DLD1 (cell line): Measurements from ENCODE around the gene SH3RF1.

Source experiments
- in situ Hi-C: cut with HindIII; loops from 2 replicates; pipeline ENCODE4 v1.10.0; 2017; ENCODE audit warnings: low sequenced_read_pairs

Gene SH3RF1

DNA sequence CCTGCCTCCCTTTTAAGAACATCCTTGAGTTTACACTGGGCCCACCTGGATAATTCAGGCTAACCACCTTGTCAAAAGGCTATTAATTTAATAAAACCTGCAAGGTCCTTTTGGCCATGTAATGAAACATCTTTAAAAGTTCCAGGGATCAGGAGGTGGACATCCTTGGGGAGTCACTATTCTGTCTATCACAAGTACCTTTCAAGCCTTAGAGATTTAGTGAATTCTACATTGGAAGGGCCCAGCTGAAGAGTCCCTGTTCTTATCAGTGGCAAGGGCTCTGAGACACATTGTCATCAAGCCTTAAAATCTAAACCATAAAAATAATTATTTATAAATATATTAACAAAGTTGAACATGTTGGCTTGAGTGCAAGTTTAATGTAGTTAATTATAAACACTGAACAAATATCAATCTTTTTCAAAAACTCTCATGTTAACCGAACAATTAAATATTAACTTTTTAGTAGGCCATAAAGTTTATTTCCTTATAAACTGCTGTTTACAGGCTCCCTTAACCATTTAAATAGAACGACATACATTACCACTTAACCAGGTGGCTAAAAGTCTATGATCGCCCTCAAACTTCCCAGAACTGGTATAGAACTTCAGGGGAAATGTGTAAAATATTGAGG is 156.3 kb downstream of the SH3RF1 start:
- in situ Hi-C loops: no loop called here

DNA sequence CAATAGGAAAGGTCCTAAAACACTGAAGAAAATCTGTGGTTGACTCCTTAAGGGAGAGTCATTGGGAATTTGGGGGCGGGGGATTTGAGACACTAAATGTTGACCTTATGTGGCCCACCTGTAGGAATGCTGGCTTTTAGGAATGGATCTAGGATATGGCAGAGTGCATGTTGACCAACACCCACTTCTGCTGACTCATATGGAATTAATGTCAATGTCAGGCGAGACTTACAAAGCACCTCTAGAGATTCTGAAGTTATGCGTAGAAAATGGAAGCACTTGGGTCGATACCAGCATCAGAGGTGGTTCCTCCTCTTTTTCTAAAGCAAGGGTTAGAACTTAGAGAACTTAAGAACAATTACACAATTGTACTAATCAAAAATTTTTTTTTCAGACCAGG is 160.1 kb downstream of the SH3RF1 start:
- in situ Hi-C loops: no loop called here

DNA sequence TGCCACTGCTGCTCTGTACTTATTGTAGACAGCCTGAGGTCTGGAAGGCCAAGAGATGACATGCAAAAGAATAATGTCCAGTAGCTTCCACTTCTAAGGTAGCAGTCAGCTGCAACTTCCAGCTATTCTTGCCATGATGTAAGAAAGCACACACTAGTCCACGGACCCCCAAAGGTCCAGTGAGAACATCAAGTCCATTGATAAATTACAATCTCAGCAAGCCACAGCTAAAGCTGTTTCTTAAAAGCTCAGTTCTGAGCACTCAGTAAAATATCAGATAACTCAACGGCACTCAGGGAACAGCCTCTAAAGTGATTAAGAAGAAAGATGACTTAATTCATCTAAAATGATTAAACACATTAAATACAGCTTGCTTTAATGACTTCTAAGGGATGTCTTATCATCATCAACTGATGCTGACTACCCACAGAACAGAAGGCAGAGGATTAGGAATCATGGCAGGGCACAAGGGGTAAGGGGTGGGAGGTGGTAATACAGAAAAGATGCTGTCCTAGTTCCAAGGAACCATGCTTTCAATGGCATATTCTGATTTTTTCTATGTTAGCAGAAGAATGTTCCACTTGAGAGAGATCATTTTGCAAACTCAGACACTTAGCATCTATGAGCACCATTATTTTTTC is 161.6 kb downstream of the SH3RF1 start:
- in situ Hi-C loops: no loop called here

DNA sequence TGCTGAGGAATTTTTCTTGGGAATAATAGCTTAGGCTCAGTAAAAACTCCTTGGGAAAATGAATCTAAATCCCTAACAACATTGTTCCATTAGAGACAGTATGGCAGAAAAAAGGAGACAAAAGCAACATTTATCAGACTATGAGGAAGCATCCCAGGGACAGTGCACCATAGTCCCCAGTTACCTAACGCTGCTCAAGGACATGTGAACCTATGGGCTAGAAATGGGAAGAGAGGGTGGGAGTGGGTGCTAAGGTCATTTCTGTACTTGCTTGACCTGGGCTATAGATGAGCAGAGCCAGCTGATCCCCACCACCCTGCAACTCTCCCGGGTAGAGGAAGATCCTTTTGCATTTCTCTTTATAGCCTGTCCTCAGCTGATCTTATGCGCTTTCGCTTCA is 162.5 kb downstream of the SH3RF1 start:
- in situ Hi-C loops: no loop called here

DNA sequence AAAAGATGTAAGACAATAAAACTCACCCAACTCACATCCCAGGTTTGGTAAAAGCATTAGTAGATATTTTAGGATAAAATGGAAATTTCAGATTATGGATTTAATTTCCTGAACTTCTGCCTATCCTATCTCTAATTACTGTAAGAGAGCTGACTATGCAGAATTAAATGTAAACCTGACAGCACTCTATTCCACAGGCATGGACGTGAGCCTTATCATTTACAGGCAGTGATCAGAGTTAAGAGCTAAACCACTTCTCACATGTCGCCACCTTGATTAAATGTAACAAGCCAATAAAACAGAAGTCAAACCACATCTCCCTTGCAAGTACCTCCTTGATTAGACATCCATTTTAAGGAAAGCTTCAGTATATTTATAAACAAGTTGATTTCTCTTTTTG is 163.2 kb downstream of the SH3RF1 start:
- in situ Hi-C loops: no loop called here

DNA sequence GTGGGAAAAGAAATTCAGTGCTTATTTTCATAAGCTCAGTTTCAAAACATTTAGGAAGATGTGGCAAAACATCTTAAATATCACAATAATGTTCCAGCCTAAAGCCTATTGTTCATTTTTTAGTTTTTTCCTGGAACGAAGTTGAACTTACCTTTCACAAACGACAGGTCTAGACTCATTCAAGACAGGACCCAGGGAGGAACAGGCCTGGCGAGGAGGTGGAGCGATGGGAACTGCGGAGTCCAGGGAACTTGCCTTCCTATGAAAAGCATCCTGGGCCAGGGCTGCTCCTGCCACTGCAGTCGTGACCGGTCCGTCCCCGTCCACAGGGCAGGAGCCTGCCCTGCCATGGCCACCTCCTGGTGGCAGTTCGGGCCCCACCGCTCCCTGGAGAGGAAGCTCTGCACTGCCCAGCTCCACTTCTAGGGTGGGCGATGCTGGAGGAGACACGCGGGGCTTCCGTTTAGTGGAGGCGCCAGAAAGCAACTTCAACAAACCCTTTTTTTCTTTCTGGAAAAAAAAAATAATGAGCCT is 164.0 kb downstream of the SH3RF1 start:
- in situ Hi-C loops: no loop called here

DNA sequence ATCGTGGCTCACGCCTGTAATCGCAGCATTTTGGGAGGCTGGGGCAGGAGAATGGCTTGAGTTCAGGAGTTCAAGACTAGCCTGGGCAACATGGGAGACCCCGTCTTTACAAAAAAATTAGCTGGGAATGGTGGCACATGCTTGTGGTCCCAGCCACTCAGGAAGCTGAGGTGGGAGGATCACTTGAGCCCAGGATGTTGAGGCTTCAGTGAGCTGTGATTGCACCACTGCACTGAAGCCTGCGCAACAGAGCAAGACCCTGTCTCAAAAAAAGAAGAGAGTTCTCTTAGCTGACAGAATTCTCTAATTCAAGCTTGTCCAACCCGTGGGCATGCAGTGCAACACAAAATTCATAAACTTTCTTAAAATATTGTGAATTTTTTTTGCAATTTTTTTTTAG is 165.1 kb downstream of the SH3RF1 start:
- in situ Hi-C loops: no loop called here

DNA sequence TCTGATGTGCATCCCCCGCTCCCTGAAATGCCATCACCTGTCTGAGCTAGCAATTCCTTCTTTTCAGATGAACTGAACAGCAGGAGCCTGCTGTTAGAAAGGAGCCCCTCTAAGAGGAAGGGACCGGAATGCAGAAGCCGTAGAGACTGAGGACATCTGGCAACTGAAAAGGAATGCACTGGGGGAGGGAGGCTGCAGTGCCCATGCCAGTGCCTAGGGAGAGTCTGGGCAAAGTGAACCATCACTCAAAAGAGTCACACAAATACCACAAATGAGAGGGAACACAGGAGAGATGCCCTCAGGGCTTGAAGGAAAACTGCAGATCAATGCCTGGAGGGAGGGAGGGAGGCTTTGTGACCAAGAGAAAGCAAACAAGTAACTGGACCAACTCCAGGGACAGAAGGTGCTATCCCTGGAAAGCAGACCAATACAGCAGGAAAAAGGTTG is 166.8 kb downstream of the SH3RF1 start:
- in situ Hi-C loops: no loop called here

DNA sequence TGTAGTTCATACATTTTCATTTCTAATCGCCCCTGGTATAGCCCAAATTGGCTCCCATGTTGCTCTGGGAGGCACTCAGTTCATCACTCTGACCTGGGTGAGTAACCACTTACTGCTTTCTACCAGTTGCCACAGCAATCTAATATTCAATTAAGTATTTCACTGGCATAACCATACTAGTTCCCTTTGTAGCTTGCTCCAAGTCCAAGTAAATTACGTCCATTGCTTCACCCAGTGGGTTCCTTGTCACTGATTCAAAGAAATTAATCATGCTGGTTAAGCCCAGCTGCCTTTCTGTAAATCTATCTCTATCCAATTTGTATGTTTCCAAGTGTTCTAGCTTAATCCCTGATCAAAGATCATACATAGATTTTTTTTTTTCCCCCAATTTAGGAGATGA is 168.7 kb downstream of the SH3RF1 start:
- in situ Hi-C loops: no loop called here

DNA sequence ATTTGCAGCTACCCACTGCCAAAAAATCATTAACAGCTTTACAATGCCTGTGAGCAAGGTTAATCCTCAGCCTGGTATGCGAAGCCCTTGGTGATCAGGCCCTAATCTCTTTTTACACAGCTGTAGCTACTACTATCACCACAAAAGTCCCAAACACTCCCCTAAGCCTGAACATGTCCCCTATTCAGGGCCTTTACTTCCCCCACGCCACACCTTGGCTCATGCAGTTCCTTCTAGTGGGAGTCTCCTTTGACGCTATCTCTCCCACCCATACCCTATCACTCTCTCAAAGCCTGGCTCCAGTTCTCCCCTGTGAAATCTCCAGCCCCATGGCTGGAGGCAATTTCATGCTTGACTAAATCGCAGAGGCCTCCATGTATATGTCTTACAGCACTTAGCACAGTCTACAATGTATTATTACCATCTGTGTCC is 170.1 kb downstream of the SH3RF1 start:
- in situ Hi-C loops: no loop called here

DNA sequence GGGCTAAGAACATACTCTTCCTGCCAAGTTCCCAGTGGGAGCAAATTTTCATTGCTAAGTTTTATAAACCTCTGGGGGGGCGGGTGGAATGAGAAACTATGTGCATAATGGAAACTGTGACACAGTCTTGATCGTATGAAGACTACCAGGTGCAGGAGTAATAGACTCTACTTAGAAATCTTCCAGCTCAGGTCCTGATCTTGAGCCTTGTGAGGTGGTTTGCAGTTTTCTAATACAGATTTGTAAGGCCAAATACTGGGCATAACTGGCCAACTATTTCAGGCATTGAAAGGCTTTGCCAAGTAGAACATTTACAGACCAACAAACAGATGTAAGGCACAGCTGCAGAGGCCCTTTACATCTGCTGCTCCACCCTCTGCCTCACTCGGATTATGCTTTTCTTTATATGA is 171.0 kb downstream of the SH3RF1 start:
- in situ Hi-C loops: no loop called here

DNA sequence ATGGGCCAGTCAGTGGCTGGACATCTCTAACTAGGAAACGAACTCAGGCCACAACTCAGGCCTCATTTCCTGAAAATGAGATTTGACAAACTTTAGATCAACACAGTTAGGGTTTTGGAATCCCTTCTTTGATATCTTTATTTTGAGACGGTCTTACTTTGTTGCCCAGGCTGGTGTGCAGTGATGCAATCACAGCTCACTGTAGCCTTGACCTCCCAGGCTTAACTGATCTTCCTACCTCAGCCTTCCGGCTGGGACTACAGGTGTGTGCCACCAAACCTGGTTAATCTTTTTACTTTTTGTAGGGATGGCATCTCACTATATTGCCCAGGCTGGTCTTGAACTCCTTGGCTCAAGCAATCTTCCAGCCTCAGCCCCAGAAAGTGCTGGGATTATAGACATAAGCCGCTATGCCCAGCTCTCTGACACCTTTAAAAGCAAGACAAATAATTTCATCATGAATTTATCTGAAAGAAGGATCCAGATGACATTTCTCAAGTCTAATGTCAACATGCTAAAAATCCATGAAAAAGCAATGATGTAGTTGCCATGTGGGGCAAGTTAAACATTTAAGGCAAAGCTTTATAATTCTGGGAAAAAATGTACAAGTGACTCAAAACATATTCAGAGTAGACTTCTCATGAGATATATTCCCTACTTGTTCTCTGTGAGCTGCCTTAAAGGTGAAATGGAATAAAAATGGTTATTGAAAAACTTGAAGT is 171.6 kb downstream of the SH3RF1 start:
- in situ Hi-C loops: no loop called here

DNA sequence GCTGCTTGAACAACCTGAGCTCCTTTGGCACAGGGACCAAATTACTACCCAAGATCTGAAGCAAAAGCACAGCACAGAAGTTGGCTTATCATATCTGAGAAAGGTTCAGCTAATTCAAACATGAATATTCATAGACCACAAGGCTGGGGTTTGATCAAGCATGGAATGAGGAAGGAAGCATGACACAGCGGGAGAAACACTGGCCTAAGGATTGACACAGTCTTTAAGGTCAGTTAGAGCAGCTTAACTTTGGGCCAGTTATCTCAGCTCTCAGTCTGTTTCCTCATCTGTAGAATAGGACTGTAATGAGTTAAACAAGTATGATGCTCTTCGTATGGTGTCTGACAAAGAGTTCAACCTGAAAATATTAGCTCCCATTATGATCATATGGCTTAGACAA is 172.2 kb downstream of the SH3RF1 start:
- in situ Hi-C loops: no loop called here

DNA sequence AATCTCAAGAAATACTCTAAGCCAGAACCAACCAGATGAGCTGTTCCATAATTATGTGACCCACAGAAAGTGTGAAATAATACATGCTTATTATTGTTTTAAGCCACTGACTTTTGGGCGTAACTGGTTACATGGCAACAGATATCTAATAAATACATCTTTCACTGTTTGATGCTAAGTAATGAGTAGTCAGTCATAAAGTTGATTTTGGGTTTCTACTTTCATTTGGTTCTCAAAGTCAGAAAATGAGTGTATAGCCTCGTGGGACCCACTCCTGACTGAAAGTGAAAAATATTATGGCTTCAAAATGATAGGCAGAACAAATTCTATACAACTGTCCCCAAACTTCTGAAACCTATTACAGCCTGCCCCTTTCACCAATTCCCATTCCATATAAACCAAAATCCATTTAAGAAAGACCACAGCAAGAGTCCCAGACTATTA is 172.7 kb downstream of the SH3RF1 start:
- in situ Hi-C loops: no loop called here

DNA sequence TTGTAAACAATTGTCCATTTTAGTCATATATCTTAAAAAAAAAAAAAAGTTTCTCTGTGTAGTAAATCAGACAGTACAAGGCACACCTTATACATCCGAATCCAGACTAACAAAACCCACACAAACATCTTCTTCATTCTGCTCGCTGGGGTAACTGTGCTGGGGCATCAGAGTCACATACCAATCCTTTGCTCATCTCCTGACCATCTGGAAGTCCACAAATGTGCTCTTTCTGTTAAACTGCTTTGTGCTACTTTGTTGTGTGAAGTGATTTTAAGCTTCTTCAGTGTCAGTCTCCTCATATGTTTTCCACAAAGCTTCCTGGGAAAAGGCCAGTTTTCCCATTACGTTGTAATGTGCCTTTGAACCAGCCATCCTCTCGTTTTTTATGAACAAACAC is 174.5 kb downstream of the SH3RF1 start:
- in situ Hi-C loops: no loop called here

DNA sequence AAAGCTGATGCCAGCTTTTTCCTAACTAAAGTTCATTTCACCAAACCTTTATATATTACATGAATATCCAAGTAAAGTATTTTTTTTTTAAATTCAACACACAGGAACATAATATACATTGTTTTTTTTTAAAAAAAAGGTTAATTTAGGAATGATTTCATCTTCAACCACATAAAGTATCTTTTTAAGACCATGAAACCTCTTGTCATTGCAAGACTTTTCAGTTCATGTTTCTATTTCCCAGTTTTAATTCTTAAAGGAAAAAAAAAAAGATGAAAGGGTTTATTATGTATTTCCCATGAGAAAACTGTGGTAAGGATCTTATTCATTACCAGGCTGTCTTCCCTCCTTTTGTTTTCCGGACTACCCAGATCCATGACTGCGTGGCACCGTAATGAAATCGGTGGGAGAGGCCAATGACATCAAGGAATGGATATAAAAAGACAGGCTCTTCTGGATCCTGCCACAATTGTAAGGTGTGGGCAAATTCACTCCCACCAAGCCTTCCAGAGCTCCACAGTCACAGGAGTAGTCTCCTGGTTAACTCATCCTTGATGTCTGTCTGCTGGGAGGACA is 176.0 kb downstream of the SH3RF1 start:
- in situ Hi-C loops: no loop called here

DNA sequence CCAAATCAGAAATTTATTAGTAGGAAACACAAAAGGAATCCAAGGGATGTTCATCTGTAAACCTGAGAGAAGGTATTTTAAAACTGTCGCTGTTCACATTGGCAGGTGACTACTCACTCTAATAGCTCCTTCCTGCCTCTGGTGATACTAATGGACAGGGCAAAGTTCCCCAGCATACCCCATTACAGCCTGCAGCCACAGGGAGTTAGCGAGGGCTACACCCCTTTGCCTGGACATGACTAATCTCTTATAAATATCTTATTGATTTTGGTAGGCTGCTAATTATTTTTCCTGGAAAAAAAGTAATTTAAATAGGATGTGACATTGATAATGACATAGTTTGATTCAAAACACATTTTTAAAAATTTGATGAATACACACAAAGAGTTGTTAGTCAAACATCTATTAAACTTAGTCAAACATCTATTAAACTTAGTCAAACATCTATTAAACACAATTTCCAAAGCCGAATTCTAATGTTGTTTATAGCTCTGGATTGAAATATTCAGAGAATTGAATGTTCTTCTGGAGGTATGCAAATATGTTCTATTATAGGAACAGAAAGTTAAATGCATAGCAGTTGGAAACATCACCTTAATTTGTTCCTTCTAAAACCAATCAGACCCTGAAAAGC is 177.8 kb downstream of the SH3RF1 start:
- in situ Hi-C loops: no loop called here

DNA sequence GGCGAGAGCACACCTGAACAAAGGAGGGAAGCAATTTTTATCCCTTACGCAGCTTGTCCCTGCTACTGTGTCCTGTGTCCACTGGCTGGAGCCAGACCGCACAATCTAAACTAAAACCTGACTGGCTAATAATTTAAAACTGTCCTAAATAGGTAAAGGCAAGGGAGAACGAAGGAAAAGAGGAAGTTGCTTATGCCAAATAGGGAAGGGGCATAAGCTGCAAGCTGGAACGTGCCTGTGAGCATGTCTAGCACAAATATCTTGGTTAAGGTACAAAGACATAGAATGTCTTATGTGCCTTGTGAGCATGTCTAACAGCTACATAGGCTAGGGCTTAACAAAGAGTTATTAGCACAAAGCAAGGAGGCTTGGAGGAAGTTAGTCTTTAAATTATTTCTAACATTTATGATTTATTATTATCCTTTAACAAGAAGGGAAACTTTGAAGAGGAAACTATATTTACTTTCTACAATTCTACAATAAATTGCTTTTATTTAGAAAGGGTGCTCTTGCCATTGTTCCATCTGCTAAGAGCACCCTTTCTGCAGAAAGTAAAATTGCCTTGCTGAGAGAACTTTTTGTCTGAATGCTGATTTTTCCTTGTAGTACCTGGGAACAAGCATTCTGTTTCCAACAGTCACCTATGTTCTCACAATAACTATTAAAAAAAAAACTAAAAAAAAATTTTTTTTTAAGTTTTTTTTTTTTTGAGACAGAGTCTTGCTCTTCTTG is 180.1 kb downstream of the SH3RF1 start:
- in situ Hi-C loops: no loop called here

DNA sequence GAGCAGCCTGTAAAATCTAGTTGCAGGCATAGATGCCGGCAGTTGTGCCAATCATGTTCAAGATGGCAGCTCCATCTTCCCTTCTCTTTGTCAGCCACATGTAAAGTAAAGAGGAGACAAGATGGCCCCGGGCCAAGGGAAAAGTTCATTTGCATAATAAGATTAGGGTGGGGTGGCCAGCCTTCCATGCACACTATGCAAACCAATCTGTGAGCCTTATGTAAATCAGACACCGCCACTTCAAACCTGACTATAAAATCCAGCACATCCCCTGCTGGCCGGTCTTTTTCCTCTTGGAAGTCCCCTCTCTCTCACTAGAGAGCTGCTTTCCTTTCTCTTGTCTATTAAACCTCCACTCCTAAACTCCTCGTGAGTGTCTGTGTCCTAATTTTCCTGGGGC is 181.8 kb downstream of the SH3RF1 start:
- in situ Hi-C loops: no loop called here

DNA sequence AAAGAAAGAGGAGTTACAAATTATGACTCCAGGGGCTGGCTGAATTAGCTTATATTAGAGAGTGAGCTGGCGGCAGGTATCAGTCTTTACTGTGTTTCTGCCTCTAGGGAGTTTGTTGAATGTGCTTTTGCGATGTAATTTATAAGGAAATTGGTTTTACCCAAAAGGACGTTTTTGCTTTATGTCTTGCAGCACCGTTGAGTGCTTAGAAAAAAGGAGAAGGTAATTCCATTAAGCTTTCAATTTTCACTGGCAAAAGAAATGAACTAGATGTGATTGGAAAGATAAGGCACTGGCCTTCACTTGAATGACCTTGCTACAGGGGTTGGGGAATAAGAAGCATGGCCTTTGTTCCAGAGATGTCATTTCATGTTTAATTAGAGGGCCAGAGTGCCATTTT is 185.8 kb downstream of the SH3RF1 start:
- in situ Hi-C loops: no loop called here
